AG09319 (cell line): Measurements from ENCODE around the gene RNGTT.
"Not testable (repeated sequence)": the region's sequence is repeated elsewhere in the genome, so short reads cannot be mapped to it uniquely, and the experiment has no call there.

ENCODE experiments used
- DNase-seq: peaks from one replicate; pipeline ENCODE4 v3.0.0-alpha.2; 2010; ENCODE audit warnings: low read depth; ENCODE audit errors: extremely low read depth
- TF ChIP-seq, protein P1 (sequence below): IDR thresholded peaks from 2 replicates; pipeline ENCODE4 v1.5.1; 2011; ENCODE audit warnings: low read depth, mild to moderate bottlenecking, inconsistent platforms, low read length, moderate library complexity

Gene RNGTT

DNA sequence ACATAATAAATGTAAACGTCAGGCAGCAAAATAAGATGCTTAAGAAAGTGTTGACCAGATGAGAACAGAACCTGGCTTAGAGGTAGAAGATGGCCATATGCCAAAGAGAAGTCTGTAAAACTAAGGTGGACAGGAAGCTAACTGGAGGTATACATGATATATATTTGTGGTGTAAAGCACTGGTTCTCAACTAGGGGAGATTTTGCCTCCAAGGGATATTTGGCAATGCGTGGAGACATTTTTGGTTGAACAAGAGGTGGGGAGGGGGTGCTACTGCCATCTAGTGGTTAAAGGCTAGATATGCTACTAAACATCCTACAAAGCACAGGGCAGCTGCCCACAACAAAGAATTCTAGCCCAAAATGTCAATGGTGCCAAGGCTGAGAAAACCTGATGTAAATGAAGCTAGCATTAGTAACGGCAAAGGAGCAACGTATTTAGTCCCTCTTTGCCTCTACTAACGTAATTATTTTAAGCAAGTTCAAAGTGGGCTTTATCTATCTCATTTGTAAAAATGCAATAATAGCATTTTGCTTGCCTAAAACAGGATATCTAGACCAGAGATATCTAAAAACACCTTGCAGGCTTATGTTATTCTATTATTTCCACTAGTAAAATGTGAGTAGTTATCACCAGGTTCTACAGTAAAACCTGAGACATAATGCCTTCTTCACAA, 182.6 kb downstream of the RNGTT start:
- DNase-seq, result peak; percentile 45
- TF ChIP-seq, protein P1, sequence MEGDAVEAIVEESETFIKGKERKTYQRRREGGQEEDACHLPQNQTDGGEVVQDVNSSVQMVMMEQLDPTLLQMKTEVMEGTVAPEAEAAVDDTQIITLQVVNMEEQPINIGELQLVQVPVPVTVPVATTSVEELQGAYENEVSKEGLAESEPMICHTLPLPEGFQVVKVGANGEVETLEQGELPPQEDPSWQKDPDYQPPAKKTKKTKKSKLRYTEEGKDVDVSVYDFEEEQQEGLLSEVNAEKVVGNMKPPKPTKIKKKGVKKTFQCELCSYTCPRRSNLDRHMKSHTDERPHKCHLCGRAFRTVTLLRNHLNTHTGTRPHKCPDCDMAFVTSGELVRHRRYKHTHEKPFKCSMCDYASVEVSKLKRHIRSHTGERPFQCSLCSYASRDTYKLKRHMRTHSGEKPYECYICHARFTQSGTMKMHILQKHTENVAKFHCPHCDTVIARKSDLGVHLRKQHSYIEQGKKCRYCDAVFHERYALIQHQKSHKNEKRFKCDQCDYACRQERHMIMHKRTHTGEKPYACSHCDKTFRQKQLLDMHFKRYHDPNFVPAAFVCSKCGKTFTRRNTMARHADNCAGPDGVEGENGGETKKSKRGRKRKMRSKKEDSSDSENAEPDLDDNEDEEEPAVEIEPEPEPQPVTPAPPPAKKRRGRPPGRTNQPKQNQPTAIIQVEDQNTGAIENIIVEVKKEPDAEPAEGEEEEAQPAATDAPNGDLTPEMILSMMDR, result peak; percentile 88

DNA sequence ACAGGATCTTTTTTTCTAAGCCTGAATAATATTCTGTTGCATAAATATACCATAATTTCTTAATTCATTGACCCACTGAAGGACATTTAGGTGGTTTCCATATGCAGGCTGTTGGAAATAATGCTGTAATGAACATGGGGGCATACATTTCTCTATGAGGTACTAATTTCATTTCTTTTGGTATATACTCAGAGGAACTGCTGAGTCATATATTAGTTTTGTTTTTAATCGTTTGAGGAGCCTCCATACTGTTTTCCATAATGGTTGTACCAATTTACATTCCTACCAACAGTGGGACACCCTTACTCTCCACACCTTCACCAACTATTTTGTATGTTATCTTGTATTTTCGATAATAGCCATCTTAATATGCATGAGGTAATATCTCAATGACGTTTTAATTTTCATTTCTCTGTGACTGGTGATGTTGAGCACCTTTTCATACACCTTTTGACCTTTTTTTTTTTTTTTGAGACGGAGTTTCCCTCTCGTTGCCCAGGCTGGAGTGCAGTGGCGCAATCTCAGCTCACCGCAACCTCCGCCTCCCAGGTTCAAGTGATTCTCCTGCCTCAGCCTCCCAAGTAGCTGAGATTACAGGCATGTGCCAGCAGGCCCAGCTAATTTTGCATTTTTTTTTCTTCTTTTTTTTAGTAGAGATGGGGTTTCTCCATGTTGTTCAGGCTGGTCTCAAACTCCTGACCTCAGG, 187.4 kb downstream of the RNGTT start:
- TF ChIP-seq, protein P1, result no peak
- DNase-seq, result no peak

DNA sequence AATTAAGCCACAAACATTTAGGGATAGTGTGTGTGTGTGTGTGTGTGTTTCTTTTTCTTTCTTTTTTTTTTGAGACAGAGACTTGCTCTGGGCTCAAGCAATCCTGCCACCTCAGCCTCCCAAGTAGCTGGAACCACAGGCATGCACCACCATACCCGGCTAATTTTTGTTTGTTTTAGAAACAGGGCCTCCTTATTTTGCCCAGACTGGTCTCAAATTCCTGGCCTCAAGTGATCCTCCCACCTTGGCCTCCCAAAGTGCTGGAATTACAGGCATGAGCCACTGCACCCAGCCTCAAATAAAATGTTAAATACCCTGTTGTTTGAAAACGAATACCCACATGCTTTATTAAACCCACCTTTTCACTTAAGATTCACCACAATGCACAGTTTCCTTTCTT, 195.3 kb downstream of the RNGTT start:
- DNase-seq, result not testable (repeated sequence)

DNA sequence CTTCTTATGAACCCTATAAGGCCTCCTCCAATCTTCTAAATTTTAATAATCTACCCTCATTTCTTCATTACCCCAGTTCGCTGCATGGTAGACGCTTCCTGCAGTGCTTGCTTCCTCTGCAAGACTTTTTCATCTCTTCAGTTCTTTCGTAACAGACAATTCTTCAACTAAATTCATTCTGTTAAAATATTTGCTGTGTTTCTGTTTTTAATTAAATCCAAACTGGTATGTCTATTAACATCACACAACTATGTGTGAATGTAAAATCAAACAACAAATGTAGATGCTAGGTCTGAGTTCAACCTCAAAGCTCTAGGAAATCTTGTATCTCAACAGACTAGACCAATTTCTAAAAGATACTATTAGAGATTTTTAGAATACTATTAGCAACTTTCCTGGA, 199.3 kb downstream of the RNGTT start:
- no peak for DNase-seq
- TF ChIP-seq, protein P1, result no peak

DNA sequence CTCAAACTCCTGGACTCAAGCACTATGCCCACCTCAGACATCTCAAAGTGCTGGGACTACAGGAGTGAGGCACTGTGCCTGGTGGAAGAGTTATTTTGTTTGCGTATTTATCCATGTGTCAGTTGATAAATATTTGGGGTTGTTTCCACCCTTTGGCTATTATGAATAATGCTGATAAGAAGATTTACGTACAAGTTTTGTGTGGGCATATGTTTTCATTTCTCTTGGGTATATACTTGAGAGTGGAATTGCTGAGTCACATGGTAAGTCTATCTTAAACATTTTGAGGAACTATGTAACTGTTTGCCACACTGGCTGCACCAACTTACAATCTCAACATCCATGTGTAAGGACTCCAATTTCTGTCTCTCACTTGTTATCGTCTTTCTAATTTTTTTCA, 200.3 kb downstream of the RNGTT start:
- DNase-seq, result no peak
- TF ChIP-seq, protein P1, result no peak

DNA sequence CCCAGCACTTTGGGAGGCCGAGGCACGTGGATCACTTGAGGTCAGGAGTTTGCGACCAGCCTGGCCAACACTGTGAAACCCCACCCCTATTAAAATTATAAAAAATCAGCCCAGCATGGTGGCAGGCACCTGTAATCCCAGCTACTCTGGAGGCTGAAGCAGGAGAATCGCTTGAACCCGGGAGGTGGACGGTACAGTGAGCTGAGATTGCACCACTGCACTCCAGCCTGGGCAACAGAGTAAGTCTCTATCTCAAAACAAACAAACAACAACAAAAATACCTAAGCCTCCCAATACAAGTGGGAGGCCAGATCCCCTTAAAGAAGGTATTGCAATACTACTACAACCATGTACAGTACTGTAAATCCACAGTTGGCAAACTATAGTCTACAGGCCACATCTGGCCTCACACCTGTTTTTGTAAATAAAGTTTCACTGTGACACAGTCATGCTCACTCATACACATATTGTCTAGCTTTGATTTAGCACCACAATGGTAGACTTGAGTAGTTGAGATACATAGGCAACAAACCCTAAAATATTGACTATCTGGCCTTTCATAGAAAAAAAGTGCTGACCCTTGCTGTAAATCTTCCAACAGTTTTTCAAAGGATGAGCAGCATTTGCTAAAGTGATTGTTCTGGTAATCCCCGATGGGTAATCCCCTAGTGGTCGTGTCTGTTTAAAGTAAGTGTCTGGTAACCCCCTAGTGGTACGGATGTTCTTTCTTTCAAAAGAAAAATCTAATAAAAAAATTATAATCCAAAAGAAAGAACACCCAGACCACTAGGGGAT, 202.0 kb downstream of the RNGTT start:
- TF ChIP-seq, protein P1, result no peak
- DNase-seq, result no peak

DNA sequence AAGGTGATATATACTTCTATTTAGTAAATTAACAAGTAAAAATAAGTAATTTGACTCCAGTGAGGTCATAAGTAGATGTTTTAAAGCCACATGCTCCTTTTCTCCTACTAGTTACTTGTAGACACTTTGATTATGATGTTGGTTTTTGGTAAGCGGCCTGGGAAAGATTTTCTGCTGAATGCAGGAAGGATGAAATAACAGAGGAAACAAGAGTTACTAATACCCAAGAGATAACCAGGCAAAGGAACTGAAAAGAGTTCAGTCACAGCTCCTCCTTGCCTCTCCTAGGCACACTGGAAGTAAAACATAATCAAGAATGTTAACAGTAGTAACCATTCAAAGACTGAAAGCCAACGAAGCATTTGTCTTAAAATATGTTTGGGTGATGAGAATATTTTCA, 203.3 kb downstream of the RNGTT start:
- no peak for DNase-seq
- TF ChIP-seq, protein P1, result no peak
